ENCODE measurements around the gene EVPL.

The EVPL gene

DNA sequence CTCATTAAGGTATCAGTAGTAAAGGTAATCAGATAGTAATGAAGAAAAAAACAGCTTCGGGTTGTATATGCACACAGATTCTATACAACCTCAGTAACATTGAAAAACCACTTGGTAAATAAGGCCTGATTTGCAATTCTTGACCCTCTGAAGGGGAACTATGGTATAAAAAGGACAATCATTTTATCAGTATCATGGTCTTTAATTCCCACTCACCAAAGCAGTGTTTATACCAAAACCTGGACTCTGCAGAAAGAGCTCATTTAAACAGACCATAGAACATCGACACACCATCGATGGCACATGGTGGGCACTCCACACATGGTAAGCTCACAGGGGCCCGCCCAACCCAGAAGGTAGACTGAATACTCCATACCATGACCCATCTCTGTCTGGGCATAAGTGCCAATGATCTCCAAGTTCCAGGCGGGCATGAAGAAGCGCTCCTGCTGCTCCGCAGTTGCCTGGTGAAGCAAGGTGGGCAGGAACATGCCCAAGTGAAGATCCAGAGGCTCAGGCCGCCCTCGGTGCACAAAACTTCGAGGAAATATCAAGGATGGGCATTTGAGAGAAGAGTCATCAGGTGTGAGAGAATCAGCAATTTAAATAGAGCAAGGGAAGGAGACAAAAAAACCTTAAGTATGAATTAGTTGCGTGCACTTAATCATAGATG is 67.1 kb downstream of the EVPL start:
- TF ChIP-seq, protein P1, sequence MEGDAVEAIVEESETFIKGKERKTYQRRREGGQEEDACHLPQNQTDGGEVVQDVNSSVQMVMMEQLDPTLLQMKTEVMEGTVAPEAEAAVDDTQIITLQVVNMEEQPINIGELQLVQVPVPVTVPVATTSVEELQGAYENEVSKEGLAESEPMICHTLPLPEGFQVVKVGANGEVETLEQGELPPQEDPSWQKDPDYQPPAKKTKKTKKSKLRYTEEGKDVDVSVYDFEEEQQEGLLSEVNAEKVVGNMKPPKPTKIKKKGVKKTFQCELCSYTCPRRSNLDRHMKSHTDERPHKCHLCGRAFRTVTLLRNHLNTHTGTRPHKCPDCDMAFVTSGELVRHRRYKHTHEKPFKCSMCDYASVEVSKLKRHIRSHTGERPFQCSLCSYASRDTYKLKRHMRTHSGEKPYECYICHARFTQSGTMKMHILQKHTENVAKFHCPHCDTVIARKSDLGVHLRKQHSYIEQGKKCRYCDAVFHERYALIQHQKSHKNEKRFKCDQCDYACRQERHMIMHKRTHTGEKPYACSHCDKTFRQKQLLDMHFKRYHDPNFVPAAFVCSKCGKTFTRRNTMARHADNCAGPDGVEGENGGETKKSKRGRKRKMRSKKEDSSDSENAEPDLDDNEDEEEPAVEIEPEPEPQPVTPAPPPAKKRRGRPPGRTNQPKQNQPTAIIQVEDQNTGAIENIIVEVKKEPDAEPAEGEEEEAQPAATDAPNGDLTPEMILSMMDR (IDR thresholded peaks at IDR 0.05; ENCODE audit: low read depth, low read length): no peak
- DNase-seq (ENCODE audit: low read depth in 2 of 2): no peak

DNA sequence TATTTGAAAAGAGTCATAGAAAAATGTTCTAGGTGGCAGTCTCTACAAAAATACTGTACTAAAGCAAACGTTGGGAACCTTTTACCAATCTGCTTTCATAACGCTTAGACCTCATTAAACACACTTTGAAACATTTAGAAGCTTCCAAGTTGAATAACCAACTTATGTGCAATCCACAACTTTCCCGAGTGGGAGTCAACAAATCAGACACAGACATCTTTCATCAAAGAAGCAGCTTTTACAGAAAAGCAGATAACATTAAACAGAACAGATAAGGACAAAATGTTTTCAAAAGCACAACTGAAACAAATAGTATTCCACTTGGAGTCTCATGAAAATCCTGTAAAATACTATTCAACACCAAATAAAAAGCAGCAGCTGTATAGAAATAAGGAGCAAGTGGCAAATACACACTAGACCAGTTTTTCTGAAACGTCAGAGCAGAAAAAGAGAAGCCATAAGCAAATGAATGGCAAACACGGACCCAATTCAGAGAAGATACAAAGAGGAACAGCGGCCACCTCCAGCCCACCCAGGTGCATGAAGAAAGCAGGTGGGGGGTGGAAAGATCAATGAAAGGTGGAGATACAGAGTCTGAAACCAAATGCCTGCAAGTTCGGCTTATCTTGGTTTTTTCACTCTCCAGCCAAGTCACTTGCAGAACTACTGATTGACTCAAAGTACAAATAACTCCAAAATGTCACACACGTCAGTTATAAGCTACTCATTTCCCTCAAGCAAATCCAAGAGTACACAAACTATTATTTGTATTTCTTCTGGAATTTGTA is 67.9 kb downstream of the EVPL start:
- TF ChIP-seq, protein P1 (IDR thresholded peaks at IDR 0.05; ENCODE audit: low read depth, low read length): no peak
- no peak overlapping the region for H3K4me3 ChIP-seq (replicated peaks in 1 of 2; ENCODE audit: low read depth in 2 of 2, low read length in 2 of 2)
- no peak for DNase-seq (ENCODE audit: low read depth in 2 of 2)

More for the DNA sequence above, 67.1 kb downstream of the EVPL start:
- no peak overlapping the region for H3K4me3 ChIP-seq (replicated peaks in 1 of 2; ENCODE audit: low read depth in 2 of 2, low read length in 2 of 2)
